Type B pancreatic cell (in vitro differentiated cells): ENCODE data around the gene GCNA. TPM values are rescaled to one million over a fixed set of nuclear protein-coding genes. Genes with fewer than 3 reads are reported as not detected.
"Not testable (repeated sequence)": the region's sequence is repeated elsewhere in the genome, so short reads cannot be mapped to it uniquely, and the experiment has no call there.

ENCODE experiments used
- DNase-seq: peaks from one replicate; pipeline ENCODE4 v3.0.0; 2021; ENCODE audit warnings: mixed read lengths; ENCODE audit not compliant: unreplicated experiment; ENCODE audit errors: extremely low spot score
- H3K27ac Mint-ChIP-seq: 2 replicates; pipeline ENCODE4 v1.8.0; 2021; ENCODE audit warnings: mild to moderate bottlenecking, mixed read lengths
- H3K27me3 Mint-ChIP-seq: 2 replicates; pipeline ENCODE4 v1.8.0; 2021; ENCODE audit warnings: mixed read lengths
- H3K36me3 Mint-ChIP-seq: 2 replicates; pipeline ENCODE4 v1.8.0; 2021; ENCODE audit warnings: mixed read lengths
- H3K4me1 Mint-ChIP-seq: one replicate; pipeline ENCODE4 v1.8.0; 2021; ENCODE audit warnings: mixed read lengths; ENCODE audit not compliant: unreplicated experiment
- H3K4me3 Mint-ChIP-seq: 2 replicates; pipeline ENCODE4 v1.8.0; 2021; ENCODE audit warnings: mild to moderate bottlenecking, mixed read lengths
- H3K9me3 Mint-ChIP-seq: 2 replicates; pipeline ENCODE4 v1.8.0; 2021; ENCODE audit warnings: mixed read lengths
- total RNA-seq: library from RNA; stranded (reverse); gene quantifications from 2 replicates; pipeline ENCODE4 v1.2.1, GENCODE V29; 2021; ENCODE audit warnings: low replicate concordance
- TF ChIP-seq, protein P1 (sequence below): fragments of 200-600 bp; sonication (generic); conservative IDR thresholded peaks from 2 replicates; pipeline ENCODE4 v1.5.0; 2021; ENCODE audit warnings: antibody characterized with exemption, mild to moderate bottlenecking

Gene GCNA
- total RNA-seq, 1 donor from 2014 or later: 2.1 TPM

GRCh38 chrX:71546879-71547278 is 31.4 kb upstream of the GCNA start:
- H3K4me3 Mint-ChIP-seq: no peak overlapping the region
- no peaks in the 10 kb centered on the region for H3K27me3 Mint-ChIP-seq
- TF ChIP-seq, protein P1, sequence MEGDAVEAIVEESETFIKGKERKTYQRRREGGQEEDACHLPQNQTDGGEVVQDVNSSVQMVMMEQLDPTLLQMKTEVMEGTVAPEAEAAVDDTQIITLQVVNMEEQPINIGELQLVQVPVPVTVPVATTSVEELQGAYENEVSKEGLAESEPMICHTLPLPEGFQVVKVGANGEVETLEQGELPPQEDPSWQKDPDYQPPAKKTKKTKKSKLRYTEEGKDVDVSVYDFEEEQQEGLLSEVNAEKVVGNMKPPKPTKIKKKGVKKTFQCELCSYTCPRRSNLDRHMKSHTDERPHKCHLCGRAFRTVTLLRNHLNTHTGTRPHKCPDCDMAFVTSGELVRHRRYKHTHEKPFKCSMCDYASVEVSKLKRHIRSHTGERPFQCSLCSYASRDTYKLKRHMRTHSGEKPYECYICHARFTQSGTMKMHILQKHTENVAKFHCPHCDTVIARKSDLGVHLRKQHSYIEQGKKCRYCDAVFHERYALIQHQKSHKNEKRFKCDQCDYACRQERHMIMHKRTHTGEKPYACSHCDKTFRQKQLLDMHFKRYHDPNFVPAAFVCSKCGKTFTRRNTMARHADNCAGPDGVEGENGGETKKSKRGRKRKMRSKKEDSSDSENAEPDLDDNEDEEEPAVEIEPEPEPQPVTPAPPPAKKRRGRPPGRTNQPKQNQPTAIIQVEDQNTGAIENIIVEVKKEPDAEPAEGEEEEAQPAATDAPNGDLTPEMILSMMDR: no peak
- H3K27ac Mint-ChIP-seq: no peak overlapping the region
- H3K9me3 Mint-ChIP-seq: no peaks in the 10 kb centered on the region
- no peaks in the 10 kb centered on the region for H3K4me1 Mint-ChIP-seq
- H3K36me3 Mint-ChIP-seq: peaks cover 11% of the 10 kb centered on the region
- no peak for DNase-seq

- Mint-ChIP-seq H3K4me3 (no peak overlapping the region), H3K27me3 (no peaks in the 10 kb centered on the region), H3K27ac (no peak overlapping the region), H3K9me3 (no peaks in the 10 kb centered on the region), H3K36me3 (peaks cover 11% of the 10 kb centered on the region), H3K4me1 (no peaks in the 10 kb centered on the region)
- TF ChIP-seq, protein P1: no peak
- DNase-seq: no peak
Observed at GRCh38 chrX:71547339-71547738, 30.9 kb upstream of the GCNA start.

DNA sequence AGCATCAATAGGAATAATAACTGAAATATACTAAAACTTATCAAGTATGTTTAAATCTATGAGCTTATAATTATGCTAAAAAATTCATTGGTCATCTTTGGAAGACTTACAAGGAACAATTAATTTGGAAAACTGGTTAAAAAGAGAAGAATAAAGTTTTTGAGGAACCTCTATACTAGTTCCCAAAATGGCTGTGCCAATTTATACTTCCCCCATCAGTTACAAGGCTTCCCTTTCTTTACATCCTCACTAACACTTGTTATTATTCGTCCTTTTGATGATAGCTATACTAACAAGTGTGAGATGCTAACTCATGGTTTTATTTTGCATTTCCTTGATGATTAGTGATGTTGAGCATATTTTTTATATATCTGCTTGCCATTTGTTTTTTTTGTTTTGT is 28.3 kb upstream of the GCNA start:
- TF ChIP-seq, protein P1: no peak
- Mint-ChIP-seq H3K9me3 (no peaks in the 10 kb centered on the region), H3K36me3 (peaks cover 15% of the 10 kb centered on the region), H3K4me1 (no peaks in the 10 kb centered on the region), H3K27me3 (no peaks in the 10 kb centered on the region), H3K4me3 (no peak overlapping the region), H3K27ac (no peak overlapping the region)
- no peak for DNase-seq

DNA sequence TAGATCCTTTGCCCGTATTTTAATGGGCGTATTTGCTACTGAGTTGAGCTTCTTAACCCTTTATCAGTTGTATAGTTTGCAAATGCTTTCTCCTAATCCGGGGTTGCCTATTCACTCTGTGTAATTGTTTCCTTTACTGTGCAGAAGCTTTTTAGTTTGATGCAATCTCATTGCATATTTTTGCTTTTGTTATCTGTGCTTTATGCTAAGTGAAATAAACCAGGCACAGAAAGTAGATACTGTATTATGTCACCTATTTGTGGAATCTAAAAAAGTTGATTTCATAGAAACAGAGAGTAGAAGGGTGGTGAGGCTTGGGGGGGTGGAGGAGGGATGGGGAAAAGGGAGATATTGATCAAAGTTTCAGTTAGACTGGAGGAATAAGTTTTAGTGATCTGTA is 27.7 kb upstream of the GCNA start:
- H3K36me3 Mint-ChIP-seq: peaks cover 18% of the 10 kb centered on the region
- no peaks in the 10 kb centered on the region for H3K4me1 Mint-ChIP-seq
- no peak overlapping the region for H3K4me3 Mint-ChIP-seq
- no peaks in the 10 kb centered on the region for H3K9me3 Mint-ChIP-seq
- no peak for DNase-seq
- H3K27ac Mint-ChIP-seq: no peak overlapping the region
- TF ChIP-seq, protein P1: no peak
- H3K27me3 Mint-ChIP-seq: no peaks in the 10 kb centered on the region

- Mint-ChIP-seq H3K9me3 (no peaks in the 10 kb centered on the region), H3K4me1 (no peaks in the 10 kb centered on the region), H3K4me3 (no peak overlapping the region), H3K27me3 (no peaks in the 10 kb centered on the region), H3K27ac (no peak overlapping the region), H3K36me3 (peaks cover 16% of the 10 kb centered on the region)
- TF ChIP-seq, protein P1: no peak
- no peak for DNase-seq
Observed at GRCh38 chrX:71556036-71556435, 22.2 kb upstream of the GCNA start.

- TF ChIP-seq, protein P1: no peak
- Mint-ChIP-seq H3K36me3 (peaks cover 15% of the 10 kb centered on the region), H3K4me3 (no peak overlapping the region), H3K9me3 (no peaks in the 10 kb centered on the region), H3K27ac (no peak overlapping the region), H3K27me3 (no peaks in the 10 kb centered on the region), H3K4me1 (no peaks in the 10 kb centered on the region)
- no peak for DNase-seq
Observed at GRCh38 chrX:71558920-71559319, 19.3 kb upstream of the GCNA start.

DNA sequence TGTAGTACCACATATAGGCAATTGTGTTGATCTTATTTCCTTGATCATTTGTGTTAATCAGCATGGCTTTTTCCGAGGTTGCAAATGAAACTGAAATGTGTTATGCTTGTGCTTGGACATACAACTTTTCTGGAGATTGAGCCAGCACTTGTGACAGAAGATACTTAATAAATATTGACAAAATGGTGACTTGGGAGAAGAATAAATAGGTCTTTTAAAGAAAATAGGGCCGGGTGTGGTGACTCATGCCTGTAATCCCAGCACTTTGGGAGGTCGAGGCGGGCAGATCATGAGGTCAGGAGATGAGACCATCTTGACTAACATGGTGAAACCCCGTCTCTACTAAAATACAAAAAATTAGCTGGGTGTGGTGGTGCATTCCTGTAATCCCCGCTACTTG is 18.5 kb upstream of the GCNA start:
- DNase-seq: not testable (repeated sequence)

More for the DNA sequence above, 18.5 kb upstream of the GCNA start:
- H3K4me3 Mint-ChIP-seq, H3K4me1 Mint-ChIP-seq, H3K27me3 Mint-ChIP-seq, H3K27ac Mint-ChIP-seq, H3K9me3 Mint-ChIP-seq: not testable (repeated sequence)
- H3K36me3 Mint-ChIP-seq: peaks cover 18% of the 10 kb centered on the region
